NCI-H460 (cell line): ENCODE results near the gene ANXA6. TPM values are rescaled to one million over a fixed set of nuclear protein-coding genes. Genes with fewer than 3 reads are reported as not detected.
"Not testable (repeated sequence)": the region's sequence is repeated elsewhere in the genome, so short reads cannot be mapped to it uniquely, and the experiment has no call there.

ENCODE experiments used
- DNase-seq: peaks from one replicate; pipeline ENCODE4 v3.0.0-alpha.2; 2016; ENCODE audit warnings: low read depth; ENCODE audit errors: extremely low read depth
- total RNA-seq: library from RNA; depleted of rRNA; stranded (reverse); fragments of >200 nt; shearing (Covaris generic); gene quantifications from 2 replicates; pipeline ENCODE4 v1.2.3, GENCODE V29; 2014

The ANXA6 gene
- total RNA-seq, 1 experiment from 2014 or later, result 30.6 TPM

DNA sequence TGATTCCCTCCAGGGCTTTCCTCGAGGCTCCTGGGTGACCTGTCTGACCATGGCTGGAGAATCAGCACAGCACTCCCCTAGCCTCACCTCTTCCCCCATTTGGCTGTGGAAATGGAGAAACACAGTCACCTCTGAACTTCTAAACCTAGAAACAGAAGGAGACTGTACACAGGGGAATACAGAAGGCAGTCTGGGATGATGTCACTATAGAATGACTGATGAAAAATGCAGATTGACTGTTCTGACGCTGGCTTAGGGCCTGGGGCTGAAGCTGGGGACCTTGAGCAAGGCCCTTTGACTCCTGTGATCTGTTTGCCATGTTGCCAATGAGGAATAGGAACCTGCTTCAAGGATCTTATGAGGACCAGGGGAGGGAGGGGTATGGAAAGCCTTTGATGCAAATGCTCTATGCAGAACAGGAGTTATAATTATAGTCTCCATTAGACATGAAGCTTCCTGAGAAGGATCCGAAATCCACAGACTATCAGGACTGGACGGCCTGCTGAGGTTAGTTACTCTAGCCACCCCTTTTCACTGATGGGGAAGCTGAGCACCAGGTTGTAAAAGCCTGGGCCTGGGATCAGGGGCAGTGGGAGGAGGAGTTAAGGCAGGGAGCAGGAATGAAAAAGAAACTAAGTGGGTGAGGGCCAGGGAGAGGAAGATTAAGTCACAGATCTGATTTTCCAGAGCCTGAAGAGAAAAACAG is 24.4 kb upstream of the ANXA6 start:
- DNase-seq, result no peak

DNA sequence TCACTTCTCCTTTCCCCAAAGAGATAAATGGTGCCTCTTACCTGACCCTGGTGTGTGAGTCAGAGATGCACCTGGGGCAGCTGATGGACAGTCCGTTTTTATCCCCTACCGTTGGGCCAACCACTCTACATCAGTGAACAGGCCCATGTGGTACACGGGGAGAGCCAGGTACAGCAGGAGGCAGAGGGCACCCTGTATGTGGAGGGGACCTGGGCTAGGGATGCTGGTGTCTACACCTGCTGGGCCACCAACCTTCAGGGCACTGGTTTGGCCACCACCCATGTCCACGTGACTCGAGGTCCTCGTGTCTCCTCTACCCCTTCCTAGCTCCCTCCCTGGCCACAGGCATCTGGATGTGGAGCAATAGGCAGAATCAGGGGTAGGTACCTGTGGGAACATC is 22.7 kb upstream of the ANXA6 start:
- no peak for DNase-seq

DNA sequence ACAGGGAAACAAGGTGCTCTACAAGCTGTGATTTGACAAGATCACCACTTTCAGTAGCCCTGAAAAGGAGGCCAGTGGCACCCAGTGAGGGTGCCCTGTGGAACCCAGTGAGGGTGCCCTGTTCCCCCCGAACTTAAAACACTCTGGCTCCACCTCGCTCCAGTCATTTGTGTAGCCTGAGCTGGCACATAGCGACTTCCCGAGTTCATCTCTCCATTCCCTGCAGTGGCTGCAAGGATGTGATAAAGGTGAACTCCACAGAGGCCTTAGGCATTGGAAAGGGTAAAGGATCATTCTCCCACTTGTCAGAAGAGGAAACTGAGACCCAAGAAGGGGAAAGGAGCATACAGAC is 21.9 kb upstream of the ANXA6 start:
- no peak for DNase-seq

DNA sequence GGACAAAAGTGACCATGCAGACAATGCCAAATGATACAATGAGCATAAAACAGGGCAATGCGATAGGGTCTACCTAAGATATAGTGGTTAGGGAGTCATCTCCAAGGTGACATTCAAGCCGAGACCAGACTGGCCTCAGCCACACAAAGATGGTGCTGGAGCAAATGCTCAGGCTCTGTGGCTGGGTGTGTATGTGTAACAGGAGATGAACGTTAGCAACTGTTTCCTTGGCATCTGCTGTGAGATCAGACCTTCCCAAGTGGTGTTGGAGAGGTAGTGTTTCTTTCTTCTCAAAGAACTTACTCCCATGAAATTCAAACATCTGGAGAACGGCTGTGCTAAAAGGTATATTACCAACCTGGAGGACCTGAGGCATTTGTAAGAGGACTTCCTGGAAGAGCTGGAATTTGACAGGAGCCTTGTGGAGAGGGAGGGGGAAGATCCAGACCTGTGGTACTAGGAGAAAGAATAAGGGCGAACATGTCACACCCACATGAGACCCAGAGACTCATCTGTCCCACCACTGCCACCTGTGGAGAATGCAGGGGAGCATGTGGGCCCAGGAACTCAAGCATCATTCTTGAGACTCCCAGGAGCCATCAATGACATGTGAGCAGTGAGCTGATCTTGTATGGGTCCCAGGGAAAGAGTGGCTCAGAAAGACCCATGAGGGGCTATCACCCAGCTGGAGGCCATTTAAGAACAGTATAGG is 21.4 kb upstream of the ANXA6 start:
- no peak for DNase-seq

DNA sequence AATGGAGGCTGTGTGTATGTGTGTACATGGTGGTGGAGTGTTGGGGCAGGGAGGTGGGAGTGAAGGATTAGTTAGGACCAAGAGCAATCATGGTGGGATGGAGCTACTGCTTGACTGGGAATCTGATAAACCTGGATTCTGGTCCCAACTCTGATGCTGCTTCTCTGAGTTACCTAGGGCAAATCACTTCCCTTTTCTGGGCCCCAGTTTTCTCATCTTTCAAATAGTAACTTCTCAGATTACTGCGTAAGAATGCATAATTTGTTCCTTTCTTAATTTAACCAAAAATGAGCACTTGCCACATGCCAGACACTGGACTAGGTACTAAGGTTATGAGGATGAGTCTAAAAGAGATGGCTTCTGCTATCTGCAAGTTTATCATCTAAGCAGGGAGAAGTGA is 20.8 kb upstream of the ANXA6 start:
- DNase-seq, result no peak

DNA sequence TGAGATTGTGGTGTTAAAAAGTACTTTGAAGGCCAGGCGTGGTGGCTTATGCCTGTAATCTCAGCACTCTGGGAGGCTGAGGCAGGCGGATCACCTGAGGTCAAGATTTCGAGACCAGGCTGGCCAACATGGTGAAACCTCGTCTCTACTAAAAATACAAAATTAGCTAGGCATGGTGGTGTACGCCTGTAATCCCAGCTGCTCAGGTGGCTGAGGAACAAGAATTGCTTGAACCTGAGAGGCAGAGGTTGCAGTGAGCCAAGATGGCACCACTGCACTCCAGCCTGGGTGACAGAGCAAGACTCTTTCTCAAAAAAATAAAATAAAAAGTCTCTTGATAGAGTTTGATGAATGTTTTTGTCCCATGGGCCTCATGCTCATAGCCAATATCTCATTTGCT is 18.7 kb upstream of the ANXA6 start:
- not testable (repeated sequence) for DNase-seq

DNA sequence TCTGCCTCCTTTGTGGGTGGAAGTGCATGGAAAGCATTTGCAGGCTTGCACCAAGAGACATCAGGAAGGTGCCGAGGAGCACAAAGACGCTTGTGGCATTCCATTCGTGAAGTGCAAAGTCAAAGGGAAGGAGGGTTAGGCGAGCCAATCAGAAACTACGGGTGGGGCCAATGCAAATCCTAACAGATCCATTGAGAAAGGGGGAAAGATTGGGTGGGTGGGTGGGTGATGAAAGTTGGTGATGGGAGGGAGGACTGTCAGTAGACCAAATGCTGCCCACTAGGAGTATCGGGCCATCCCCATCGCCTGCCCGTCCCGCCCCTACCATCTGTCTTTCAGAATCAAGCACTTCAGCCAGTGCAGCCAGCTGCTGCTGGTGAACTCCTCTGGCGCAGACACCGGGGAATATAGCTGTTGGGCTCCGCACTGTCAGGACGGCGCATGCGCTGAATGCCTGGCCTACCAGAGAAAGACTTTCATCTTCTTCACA is 17.1 kb upstream of the ANXA6 start:
- no peak for DNase-seq

DNA sequence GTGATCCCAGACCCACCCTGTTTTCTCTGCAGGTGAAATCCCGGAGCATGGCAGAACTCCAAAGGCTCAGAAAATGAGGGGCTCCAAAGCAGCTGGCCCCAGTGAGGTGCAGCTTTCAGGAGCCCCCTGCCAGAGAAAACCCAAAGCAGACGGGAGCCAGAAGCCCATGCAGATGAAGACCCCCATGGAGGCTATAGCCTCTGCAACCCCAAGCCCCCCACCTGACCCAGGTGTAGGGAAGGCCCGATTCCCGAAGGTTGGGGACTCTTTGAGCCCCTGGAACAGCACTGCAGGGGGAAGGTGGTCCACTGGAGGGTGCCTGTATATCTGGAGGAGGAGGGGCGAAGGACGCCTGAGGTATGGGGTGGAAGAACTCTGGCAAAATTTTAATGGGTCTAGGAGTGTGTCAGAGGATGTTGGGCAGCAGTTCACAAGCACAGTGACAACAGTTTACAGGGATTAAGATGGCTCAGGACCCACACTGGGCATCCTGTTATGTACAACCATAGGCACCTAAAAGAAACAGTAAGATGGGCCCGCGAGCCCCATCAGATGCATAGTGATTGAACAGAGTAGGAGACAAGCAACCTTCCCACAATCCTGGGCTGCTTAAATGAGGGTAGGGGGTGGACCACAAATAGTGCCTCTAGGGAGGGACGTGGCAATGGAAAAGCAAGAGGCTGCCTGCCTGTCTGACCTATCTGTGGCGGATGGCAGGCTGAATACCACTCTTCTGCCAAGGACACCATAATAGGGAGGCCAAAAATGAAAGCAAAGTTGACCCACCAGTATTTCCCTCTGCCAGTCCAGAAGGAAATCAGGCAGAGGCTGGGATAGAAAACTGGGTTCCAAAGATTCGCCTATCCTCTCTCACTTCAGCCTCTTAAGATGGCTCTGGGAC is 16.4 kb upstream of the ANXA6 start:
- no peak for DNase-seq

DNA sequence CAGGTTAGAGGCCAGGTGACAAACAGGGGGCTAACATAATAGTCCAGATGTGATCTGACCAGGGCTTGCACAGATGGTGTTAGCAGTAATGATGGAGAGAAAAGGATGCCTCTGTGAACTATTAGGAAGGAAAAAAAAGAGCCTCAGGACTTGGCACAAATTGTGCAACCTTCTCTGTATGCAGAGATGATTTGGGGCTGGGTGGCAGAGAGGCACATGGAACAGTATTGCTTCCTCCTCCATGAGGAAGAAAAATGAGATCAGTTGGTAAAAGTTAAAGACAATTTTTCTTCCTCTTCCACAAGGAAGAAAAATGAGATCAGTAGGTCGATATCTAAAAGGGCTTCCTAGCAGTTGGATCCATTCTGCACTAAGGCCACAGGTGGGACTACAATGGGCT is 13.9 kb upstream of the ANXA6 start:
- DNase-seq, result no peak

DNA sequence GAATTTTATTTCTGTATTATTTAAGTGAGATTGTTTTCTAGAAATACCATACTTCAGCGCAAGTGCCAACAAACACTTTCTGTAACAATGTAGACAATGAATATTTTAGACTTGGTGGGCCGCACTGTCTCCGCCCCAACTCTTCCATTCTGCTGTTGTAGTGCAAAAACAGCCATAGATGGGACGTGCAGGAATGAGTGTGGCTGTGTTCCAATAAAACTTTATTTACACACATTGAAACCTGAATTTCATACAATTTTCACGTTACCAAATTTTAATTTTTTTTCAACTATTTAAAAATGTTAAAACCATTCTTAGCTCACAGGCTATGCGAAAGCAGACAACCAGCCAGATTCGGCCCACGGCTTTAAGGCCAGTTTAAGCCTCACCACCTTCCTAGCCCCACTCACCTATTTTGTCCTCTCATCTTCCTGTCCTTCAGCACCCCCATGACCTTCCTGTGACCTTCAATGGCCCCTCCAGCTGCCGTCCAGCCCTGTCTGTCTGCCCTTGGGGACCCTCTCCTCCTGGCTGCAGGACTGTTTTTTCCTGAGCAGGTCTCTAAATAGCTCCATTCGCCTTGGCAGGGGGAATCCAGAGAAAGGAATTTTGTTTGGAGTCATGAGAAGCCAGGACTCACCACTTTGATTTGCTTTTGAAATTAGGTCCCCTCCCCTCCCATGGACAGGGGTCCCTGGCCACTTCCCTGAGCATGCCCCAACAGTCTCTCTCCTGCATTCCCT is 11.2 kb upstream of the ANXA6 start:
- no peak for DNase-seq

DNA sequence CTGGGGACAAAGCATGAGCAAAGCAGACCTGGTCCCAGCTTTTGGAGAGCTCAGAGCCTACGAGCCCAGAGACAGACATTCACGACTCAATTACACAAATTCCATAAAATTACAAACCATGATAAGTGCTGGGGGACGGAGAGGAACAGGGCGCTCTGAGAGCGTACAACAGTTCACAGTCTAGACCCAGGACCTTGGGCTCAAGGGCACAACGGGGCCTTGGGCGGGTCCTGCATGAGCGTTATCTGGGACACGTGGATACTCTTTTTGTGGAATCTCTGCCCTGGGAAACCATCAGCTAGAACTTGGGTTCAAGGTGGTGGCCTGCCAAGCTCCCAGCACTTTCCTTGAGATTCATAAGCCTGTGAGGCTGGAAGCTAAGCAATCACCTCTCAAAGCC is 9.4 kb upstream of the ANXA6 start:
- no peak for DNase-seq

DNA sequence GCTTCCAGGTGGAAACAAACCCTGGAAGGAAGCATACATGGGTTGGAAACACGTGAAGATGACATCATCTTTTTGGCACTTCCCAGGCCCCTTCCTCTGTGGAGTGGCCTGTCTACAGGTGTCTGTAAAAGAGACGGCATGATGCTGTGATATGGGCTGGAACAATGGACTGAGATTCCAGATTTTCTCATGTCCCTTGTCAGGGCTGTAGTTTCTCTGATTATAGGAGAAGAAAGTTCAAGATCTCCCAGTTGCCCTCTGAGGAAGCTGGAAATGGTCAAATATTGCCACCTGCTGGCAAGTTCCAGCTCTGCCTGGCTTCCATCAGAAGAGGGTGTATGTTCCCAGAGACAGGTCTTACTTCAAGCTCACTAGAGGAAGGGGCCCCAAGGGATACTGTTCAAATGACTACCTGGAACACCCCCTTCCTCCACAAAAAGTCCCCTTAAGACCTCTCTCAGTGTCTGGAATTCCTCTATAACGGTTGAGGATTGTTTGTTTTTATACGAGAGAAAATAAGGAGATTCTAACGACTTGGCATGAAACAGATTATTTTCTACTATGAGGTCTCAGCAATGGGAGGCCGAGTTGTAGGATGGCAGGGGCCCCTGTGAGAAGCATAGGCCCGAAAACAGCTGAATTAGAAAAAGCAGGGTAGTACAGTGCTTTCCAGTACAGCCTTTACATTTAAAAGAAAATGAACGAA is 7.3 kb upstream of the ANXA6 start:
- DNase-seq, result peak; percentile 80

DNA sequence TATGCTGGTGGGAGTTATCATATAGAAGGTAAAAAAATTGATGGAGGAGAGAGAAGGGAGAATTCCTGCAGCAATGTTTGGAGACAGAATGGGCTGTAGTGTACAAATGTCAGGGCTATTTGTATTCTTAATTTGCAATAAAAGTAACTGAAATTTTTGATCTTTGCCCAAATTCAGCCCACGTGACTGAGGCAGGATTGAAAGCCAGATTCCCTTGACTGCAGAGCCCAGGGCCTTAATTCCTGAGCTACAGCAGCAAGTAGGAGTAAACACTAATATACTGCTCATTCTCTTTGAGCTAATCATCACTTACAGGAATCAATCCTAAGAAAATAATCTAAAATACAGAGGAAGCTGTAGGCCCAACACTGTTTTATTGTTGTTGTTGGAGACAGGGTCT is 5.2 kb upstream of the ANXA6 start:
- no peak for DNase-seq

DNA sequence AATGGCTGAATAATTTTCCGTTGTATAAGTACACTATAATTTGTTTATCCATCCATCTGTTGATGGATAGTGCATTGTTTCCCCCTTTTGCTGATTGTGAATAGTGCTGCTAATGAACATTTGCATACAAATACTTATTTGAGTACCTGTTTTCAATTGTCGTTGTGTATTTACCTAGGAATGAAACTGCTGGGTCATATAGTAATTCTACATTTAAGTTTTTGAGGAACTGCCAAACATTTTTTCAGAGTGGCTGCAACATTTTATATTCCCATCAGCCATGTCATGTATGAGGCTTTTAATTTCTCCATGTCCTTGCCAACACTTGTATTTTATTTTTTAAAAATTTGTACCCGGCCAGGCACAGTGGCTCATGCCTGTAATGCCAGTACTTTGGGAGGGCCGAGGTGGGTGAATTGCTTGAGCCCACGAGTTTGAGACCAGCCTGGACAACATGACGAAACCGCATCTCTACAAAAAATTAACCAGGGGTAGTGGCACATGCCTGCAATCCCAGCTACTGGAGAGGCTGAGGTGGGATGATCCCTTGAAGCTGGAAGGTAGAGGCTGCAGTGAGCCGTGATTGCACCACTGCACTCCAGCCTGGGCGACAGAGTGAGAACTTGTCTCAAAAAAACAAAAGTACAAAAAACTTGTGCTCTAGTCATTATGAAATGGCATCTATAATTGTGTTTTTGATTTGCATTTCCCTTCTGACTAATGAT is 2.2 kb upstream of the ANXA6 start:
- DNase-seq, result no peak

DNA sequence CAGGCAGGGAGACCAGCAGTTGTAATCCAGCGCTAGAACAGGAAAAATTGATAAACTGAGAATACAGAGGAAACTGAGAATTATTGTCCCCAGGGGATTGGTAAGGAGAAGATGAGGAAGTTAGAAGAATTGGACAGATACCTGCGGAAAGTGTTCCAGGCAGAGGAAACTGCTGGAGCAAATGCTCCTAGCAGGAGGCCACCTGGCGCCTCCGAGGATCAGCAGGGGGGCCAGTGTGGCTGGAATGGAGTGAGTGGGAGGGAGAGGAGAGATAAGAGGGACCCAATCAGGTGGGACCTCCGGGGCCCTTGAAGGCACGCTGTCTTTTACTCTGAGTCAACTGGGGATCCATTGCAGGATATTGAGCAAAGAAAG is 695 bp upstream of the ANXA6 start:
- no peak for DNase-seq

DNA sequence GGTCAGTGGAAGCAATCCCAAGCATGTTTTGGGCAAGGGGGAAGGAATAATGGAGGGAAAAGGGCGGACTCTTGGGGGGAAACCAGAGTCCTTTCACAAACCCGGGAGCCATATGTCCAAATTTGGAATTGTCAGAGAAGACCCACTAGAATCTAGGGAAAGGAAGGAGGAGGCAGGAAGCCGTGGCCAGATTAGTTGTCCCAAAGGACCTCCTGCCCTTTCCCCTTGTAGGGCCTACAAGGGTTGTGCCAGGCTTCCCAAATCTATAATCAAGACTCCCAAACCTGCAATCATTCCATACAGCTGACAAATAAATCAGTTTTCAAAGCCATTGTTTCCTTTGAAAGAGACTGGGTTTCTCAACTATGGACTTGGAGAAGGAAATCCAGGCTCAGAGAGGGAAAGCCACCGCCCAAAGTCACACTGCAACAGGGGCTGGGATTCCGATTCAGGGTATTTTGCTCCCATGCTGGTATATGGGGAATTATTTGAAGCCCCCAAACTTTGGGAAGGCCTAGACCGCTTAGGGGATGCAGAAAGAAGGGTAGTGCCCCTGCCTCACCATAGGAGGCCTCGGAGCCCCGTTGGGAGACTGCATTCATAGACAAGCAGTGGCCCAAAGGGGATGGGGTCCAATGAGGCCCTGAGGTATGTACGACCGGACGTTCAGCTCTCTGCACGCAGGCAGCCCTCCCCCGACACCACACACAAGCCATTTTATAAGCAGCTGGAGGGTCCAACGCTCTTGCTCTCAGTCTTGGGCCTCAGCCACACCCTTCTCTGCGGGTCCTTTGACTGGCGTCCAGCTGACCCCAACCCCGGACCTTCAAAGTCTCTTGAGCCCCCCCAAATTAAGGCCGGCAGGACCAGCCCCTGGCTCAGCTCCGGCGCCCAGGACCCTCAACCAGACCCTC is 815 bp downstream of the ANXA6 start:
- no peak for DNase-seq

DNA sequence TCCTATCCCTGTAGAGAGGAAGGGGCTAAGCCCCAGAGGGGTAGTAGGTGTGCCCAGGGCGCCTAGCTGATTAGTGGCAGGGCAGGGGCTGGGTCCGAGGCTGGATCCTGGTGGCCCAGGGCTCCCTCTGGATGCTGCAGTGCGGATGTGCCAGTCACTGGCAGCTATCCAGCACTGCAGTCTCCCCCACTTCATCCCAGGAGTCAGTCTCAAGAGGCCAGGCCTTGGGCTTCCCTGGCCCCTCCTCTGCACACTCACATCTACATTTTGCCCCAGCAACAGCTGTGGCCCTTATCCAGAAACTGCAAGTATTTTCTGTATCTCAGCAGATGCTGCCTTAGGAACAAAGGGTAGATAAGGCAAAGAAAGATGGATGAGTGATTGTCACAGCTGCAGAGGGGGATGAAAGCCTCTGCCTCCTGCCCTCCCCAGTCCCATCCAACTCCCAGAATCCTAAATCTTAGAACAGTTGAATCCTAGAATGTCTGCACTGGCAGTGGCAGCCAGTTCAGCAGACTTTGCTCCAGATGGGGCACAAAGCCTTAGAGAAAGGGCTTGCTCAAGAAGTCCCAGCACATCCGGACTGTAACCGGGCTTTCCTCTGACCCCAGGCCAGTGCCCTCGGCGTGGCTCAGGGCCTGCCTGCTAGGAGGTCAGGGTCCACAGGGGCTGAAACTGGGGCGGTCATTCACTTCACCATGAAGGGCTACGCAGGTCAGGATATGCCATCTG is 1.6 kb downstream of the ANXA6 start:
- DNase-seq, result no peak
